Stimulated activated naive CD4-positive, alpha-beta T cell treated with Interleukin-2 at 50 U/mL for 16 hours (primary cell): ENCODE measurements around the gene ABHD3.
"Not testable (repeated sequence)": the region's sequence is repeated elsewhere in the genome, so short reads cannot be mapped to it uniquely, and the experiment has no call there.

Experiments
- DNase-seq: peaks from one replicate; lab custom pipeline; 2025; lab: John Stamatoyannopoulos, UW

Gene ABHD3

DNA sequence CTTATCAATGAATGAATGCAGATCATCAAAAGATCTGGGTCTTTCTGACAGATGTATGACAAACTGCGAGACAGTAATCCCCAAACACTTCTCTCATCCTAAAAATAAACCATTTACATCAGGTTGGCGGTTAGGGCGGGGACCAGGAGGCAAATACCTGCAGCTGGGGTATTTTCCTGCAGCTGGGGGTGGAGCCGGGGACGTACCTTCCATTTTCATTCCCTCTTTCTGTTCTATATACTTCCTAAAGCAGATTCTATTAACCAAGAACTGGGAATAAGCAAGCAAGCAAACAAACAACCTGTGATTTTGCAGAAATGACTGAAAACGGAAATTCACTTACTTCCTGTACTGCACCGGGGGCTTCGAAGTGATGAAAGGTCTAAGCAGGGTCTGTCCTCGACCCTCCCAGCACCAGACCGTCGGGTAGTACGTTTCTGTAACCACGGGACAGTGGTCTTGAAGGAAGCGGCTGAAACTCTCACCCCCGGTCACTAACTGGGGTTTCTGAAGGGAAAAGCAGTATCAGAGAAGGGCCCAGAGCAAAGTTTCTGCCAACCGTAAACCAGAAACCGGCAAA, 1.2 kb downstream of the ABHD3 start:
- DNase-seq = peak; percentile 22

DNA sequence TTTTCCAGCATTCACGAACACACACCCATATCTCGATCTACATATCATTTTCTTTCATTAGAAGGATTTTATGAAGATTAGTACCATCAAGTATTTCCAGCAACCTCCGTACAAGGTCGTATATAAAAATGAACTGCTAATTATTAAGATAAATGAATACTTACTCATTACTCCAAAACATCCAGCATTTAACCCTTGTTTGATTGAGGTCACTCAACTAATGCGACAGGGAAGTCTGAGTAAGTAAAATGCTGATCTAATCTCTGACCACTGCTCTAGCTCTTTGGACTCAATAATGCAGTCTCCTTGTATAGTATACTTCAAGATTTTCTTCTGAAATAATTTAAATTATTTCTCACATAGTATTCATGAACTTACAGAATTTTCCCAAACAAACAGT, 2.0 kb downstream of the ABHD3 start:
- no peak for DNase-seq

DNA sequence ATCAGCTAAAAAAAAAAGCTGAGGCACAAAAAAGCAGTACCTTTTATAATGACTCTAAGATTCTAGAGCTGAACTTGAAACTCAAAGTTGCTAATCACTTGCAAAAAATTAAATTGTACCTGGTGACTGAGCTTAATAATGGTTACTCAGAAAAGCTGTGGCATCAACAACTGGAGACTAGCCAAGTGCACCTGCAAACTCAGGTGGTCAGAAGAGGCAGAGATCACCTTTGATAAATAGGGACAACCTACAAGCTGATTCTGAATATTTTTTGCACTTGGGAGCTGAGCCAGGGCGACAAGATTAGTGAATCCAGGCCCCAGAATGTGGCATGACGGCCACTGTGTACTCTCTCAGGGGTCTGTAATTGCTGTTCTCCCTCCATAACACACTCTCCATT, 3.0 kb downstream of the ABHD3 start:
- no peak for DNase-seq

DNA sequence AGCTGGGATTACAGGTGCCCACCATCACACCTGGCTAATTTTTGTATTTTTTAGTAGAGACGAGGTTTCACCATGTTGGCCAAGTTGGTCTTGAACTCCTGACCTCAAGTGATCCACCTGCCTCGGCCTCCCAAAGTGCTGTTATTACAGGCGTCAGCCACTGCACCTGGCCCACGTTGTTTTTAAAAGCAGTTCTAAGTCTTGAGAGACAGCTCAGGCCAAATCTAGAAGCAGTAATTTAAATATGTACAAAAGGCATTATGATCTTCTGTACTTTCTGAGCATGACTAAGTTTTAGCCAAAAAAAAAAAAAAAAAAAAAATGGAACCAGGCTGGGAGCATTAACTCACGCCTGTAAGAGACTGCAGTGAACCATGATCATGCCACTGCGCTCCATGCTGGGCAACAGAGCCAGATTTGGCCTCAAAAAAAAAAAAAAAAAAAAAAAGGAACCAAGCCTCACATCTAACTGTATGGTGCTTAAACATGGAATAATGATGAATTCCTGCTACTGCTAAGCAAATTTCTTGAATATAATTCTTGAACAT, 4.0 kb downstream of the ABHD3 start:
- no peak for DNase-seq

DNA sequence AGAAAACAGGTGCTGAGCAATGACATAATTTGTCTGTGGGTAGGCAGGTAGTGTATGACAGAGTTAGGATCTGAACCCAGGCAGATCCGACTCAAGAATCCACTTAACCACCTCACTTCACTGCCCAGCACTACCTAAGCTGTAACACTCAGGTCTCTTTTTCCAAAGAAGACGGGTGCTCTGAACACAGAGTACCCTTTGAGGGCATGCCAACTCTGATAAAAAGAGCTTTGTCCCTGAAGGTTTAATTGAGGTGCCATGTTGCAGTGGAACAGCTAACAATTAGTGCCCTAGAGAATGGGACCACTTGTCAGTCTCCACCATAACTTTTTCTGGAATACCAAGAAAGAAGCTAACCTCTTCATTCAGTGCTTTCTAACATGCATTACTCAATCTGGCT, 11.3 kb downstream of the ABHD3 start:
- no peak for DNase-seq

DNA sequence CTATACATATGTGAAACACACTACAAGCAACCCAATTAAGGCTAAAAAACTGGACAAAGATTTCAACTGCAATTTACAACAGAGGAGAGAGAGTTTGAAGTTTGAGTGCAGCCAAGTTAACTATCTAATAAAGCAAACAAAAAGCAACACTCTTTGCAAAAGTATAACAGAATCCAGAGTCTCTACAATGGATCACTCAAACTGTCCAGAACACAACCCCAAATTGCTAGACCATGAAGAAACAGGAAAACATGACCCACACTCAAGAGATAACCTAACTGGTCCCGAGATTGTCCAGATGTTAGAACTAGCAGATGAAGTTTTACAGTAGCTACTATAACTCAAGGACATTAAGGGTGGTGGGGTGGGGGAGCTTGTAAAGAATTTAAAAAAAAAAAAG, 14.8 kb downstream of the ABHD3 start:
- no peak for DNase-seq

DNA sequence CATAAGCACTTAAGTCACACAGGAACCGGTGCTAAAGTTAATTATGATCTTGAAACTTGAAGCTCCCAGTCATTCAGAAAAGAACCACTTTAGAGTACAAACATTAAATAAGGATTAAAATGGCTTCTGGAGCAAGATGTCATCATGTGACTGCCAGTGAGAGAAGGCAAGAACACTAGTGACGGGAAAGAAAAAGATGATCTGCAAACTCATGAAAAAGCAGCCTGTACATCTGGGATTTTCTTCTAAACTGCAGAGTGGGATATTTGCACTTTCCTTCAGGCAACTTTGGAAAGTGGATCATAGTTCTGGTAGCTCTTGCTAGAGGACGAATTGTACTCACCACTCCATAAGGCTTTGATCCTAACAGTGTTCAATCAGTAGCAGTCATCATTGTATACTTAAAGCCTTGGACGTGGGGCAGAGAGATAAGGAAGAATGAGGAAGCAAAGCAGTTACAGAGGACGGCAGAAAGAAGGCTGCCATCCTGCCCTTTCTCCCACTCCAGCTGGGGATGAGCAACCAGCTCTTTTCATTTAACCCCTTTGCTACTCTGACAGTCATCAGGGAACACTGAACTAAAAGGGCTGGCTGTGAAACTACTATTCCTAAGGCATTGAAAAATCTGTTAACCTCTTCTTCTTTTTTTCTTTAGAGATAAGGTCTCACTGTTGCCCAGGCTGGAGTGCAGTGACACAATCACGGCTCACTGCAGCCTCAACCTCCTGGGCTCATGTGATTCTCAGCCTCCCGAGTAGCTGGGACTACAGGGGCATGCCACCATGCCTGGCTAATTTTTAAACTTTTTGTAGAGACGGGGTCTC, 18.1 kb downstream of the ABHD3 start:
- DNase-seq = no peak

DNA sequence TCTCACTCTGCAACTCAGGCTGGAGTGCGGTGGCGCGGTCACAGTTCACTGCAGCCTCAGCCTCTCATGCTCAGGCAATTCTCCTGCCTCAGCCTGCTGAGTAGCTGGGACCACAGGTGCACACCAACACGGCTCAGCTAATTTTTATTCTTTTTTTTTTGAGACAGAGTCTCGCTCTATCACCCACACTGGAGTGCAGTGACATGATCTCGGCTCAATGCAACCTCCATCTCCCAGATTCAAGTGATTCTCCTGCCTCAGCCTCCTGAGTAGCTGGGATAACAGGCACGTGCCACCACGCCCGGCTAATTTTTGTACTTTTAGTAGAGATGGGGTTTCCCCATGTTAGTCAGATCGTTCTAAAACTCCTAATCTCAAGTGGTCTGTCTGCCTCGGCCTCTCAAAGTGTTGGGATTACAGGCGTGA, 19.0 kb downstream of the ABHD3 start:
- not testable (repeated sequence) for DNase-seq

DNA sequence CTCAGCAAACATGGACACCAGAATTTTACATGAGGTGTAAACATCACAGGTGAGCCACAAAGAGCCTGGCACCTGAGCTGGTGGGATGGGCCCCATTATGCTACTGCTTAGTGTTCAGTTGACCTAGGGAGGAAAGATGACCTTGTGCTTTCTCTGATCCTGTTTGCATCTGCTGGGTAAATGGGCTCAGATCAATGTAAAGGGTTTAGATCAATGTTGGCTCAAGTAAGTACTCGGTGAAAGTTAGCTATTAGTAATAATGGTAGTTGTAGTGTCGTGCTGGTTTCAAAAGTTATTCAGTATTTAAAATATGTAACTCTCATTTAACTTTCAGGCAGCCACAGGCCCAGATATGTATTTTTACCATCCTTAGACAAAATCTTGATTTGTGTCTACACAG, 19.8 kb downstream of the ABHD3 start:
- DNase-seq = no peak

DNA sequence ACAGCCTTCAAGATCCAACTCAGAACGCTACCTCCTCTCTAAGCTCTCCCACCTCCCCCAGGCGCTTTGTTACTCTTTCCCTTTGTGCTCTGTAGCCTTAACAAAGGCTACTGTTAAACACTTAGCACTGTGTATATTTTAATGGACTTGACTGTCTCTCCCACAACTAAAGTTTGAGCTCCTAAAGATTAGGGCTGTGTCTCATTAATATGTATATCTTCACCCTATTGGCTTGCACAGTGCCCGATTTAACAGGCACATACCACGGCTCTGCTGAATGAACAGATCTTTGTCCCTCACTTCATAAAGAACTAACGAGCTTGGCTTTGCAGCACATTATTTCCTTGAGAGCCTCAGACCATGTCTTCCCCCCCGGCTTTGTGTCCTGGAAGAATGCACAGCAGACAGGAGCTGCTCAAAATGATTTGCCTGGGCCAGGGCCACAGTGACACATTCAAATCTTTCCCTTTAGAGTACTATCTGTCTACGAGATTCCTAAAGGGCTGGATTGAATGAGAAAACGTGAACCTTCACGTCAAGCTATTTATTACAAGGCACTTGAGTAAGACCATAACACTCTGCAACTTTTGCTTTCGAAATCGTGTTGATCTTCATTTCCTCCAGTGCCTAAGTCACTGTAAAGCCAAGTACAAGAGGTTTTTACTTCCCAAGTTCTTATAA, 22.1 kb downstream of the ABHD3 start:
- no peak for DNase-seq

DNA sequence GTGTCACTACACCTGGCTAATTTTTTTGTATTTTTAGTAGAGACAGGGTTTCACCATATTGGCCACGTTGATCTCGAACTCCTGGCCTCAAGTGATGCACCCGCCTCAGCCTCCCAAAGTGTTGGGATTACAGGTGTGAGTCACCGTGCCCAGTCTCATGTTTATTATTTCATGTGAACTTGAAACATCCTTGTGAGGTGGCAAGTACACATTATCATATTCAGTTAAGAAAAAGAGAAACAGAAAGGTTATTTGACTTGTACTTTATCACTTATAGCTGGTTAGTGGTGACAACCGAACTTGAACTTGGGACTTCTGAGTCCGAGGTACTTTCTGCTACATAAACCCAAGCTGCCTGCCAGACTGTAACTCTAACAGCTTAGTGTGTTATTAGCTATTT, 24.4 kb downstream of the ABHD3 start:
- no peak for DNase-seq

DNA sequence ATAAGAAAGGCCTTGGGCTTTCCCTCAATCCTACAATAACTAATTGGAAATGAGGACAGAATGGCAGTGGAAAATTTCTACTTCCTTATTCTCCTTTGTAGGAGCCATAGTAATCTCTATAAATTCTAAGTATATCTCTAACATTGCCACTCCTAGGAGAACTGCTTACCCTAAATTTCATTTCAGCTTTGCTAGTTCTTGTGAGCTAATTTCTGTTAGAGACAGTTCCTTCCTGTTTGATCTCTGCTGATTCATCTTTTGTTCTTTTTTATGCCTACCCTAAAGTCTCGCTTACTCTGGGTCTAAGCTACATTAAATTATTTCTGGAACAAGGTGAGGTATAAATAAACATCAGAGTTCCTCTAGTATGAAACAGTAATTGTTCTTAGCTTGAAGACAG, 25.7 kb downstream of the ABHD3 start:
- DNase-seq = no peak

DNA sequence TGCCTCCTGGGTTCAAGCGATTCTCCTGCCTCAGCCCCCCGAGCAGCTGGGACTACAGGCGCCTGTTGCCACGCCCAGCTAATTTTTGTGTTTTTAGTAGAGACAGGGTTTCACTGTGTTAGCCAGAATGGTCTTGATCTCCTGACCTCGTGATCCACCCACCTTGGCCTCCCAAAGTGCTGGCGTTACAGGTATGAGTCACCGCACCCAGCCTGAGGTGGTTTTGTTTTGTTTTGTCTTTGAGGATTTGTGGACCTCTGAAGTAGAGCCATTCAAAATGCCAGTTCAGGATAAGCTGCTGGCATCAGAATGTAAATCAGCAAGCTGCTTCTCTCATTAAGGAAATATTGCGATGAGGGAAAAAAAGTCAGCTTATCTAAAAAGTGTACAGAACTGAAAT, 29.2 kb downstream of the ABHD3 start:
- not testable (repeated sequence) for DNase-seq

DNA sequence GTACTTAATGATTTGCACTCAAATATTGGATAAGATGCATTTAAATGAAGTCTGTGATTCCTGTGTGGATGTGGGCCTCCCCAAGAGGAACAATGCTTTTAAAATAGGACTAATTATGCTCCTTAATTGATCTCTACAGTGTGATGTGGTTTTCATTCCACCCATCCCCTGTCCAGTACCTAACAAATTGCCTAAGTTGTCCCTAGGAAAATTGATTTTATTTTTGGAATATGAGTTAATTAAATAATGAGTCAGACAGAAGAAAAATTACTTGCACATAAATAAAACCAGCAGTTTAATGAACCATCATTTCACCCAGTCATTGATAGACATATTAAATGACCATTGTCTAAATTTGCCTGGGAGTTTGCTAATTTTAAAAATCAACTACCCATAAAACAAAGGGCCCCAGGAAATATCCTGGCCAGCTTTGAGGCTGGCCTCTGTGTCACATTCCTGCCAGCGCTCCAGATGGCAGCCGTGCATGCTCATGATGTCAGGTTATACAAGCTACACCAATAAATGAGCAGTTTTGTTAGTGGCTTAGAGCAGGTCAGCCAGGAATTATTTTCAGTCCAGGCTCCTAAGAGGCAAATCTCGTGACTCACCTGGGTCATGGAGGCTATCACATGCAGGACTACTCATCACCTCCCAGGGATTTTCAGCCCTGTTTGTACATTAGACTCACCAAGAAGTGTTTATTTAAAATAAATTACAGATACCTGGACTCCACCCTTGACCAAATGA, 31.9 kb downstream of the ABHD3 start:
- no peak for DNase-seq

DNA sequence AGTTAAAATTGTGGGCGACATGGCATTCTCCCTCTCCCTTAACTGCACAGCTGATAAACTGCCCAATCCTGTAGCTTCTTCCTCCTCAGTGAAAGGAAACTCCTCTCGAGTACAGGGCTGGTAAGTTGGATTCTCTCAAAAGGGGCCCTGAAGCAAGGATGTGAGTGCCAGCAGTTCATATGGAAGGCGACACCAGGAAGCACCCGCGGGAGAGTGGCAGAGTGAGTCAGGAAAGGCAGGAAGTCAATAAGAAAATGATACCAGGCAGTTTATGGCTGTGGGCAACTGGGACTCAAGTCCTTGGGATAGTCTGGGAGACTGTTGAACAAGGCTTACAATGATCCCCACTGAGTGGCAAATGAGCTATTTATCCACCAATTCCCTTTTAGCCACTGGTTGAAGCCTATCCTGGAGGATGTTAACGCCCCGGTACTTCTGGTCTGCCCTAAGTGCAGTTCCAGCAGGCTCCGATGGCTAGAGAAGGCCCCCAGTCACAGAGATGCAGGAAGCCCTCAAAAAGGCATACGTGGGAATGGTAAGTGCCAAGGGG, 34.8 kb downstream of the ABHD3 start:
- DNase-seq = no peak

DNA sequence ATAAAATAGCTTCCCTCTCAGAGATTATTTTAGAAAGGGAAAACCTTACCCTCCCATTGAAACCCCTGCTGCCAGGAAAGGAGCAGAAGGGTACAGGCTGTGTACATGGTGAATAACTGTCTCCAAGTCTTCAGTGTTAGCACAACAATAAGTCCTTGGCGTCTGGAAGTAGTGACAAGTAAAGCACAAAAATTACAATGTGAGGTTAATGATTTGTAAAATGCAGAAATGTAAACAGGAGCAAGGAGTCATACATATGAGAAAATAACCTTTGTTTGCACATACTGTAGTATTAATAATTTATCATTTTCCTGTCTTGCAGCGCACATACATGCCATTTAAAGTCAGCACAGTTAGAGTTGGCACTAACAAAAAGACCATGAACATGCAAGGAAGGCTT, 40.5 kb downstream of the ABHD3 start:
- DNase-seq = no peak

DNA sequence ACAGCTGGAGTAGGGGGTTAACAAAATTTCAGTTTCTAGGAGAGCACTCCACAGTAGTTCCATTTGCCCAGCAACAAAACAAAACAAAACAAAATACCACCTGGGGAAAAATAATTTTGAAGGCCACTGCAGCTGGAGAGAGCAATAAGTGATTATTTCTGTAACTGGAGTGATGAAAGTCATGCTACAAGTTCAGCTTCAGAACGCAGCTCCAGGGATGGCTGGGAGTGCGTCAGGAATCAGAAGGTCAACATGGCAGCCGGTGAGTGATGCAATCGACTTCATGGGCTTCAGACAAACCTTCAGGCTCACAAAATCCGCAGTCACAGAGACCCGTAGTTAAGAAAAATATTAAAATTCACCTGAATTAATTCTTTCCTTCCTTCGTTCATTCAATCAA, 41.0 kb downstream of the ABHD3 start:
- DNase-seq = no peak

DNA sequence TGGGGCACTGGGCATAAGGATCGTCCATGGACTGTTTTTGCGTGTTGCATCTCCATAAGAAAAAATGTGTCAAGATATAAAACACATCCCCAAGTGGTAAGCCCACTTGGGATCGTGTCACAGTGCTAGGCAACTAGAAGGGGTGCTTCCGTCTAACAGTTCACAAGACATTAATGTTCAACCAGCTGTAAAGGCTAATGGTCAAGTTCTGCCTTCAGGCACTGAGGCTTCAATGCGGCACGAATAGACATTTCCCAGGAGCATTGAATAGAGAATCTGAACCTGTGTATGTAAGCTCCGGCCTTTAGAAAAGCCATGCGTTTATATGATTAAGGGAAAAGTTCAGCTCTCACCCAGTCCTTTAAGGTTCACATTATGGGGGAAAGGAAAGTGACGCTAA, 42.0 kb downstream of the ABHD3 start:
- DNase-seq = no peak

DNA sequence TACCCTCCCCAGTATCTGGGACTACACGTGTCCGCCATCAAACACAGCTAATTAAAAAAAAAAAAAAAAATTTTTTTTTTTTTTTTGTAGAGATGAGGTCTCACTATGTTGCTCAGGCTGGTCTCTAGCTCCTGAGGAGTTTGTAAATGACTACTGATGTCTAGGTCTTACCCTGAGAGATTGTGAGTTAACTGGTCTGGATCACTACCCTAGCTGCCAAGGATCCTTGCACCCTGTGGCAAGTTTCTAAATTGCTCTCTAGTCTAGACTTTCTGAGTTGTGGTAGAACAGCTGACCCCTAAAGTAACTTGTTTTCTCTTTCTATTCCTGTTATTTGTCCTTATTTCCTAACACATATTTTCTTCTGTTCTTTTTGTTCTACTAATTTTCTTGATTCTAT, 44.5 kb downstream of the ABHD3 start:
- DNase-seq = no peak

DNA sequence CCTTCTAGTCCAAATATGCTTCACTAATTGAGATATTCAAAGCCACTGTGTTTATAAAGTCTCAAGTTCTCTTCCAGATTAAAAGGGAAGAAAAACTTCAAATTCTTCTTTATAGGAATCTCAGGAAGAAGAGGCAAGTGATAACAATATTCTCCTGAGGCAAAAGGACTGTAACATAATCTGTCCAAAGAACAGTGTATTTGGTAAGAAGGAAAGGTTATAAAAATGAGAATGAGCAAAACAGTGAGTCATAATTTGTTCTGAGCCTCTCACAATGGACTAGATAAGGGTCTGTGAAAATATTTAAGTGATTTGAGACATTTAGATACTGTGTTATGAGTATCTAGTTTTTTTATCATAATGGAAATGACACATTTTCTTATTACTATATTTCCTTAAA, 48.2 kb downstream of the ABHD3 start:
- DNase-seq = no peak

DNA sequence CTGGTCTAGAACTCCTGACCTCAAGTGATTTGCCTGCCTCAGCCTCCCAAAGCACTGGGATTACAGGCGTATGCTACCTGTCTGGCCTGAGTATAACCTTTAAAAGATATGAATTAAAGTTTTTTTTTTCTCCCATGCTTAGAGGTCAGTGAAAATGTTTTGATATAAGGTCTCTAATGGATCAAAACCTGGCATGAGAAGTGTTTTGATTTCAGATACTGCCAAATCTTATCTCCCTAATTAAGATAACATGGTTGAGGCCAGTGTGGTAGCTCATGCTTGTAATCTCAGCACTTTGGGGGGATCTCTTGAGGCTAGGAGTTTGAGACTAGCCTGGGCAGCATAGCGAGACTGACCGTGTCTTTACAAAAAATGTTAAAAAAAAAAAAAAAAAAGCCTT, 51.2 kb downstream of the ABHD3 start:
- no peak for DNase-seq

DNA sequence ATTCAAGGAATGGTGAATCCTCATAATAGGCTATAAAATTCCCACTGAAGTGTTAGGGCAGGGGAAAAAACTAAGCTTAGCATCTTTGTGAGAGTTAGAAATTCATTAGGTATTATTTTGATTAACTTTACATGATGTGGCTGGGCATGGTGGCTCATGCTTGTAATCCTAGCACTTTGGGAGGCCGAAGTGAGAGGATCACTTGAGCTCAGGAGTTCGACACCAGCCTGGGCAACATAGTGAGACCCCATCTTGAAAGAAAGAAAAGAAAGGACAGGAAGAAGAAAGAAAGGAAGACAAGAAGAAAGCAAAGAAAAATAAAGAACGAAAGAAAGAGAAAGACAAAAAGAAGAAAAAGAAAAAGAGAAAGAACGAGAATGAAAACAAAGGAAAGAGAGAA, 52.5 kb downstream of the ABHD3 start:
- DNase-seq = no peak
